Activated T-cell treated with anti-CD3 and anti-CD28 coated beads, Interleukin-2, amount 50 U/mL, for 4 hours (primary cell): ENCODE results near the gene OTUD3. TPM values are rescaled to one million over a fixed set of nuclear protein-coding genes. Genes with fewer than 3 reads are reported as not detected.
"Not testable (repeated sequence)": the region's sequence is repeated elsewhere in the genome, so short reads cannot be mapped to it uniquely, and the experiment has no call there.

ENCODE experiments used
- ATAC-seq, 2 donors: fragments of 200-7000 bp; cut with Tn5 transposase; one replicate each; pipeline ENCODE4 v1.10.0; 2021
- DNase-seq: peaks from one replicate; pipeline ENCODE4 v3.0.0-alpha.2; 2020
- H3K27me3 Mint-ChIP-seq: one replicate; pipeline ENCODE4 v1.8.0; 2021; ENCODE audit warnings: low read depth, mixed read lengths
- H3K36me3 Mint-ChIP-seq: one replicate; pipeline ENCODE4 v1.8.0; 2022; ENCODE audit warnings: mixed read lengths; ENCODE audit not compliant: insufficient read depth
- H3K4me1 Mint-ChIP-seq: one replicate; pipeline ENCODE4 v1.8.0; 2021; ENCODE audit warnings: low read depth, mixed read lengths
- H3K4me3 Mint-ChIP-seq: one replicate; pipeline ENCODE4 v1.8.0; 2021; ENCODE audit warnings: mild to moderate bottlenecking, moderate library complexity, mixed read lengths
- H3K9me3 Mint-ChIP-seq: one replicate; pipeline ENCODE4 v1.8.0; 2021; ENCODE audit warnings: mixed read lengths
- total RNA-seq, 3 donors: library from RNA; stranded (reverse); gene quantifications; one replicate each; pipeline ENCODE4 v1.2.1, GENCODE V29; 2021

OTUD3 gene
- total RNA-seq, 3 donors from 2014 or later: 6.1 to 8.2 (median 7.2) TPM

GRCh38 chr1:19860418-19860817 is 21.8 kb upstream of the OTUD3 start:
- H3K4me3 Mint-ChIP-seq: no peak overlapping the region
- no peaks in the 10 kb centered on the region for H3K4me1 Mint-ChIP-seq
- no peaks in the 10 kb centered on the region for H3K36me3 Mint-ChIP-seq
- peaks cover 6% of the 10 kb centered on the region for H3K9me3 Mint-ChIP-seq
- ATAC-seq: no peak
- no peak for DNase-seq
- H3K27me3 Mint-ChIP-seq: peaks cover 44% of the 10 kb centered on the region

- DNase-seq (no peak), ATAC-seq (no peak)
- Mint-ChIP-seq H3K27me3 (peaks cover 46% of the 10 kb centered on the region), H3K4me1 (no peaks in the 10 kb centered on the region), H3K4me3 (no peak overlapping the region), H3K36me3 (no peaks in the 10 kb centered on the region), H3K9me3 (peaks cover 6% of the 10 kb centered on the region)
Measured at GRCh38 chr1:19861034-19861433, 21.2 kb upstream of the OTUD3 start.

GRCh38 chr1:19861842-19862530 is 20.2 kb upstream of the OTUD3 start:
- Mint-ChIP-seq H3K9me3 (peaks cover 6% of the 10 kb centered on the region), H3K36me3 (no peaks in the 10 kb centered on the region), H3K4me3 (no peak overlapping the region), H3K27me3 (peaks cover 44% of the 10 kb centered on the region), H3K4me1 (no peaks in the 10 kb centered on the region)
- ATAC-seq (no peak), DNase-seq (no peak)

GRCh38 chr1:19862944-19863343 is 19.3 kb upstream of the OTUD3 start:
- ATAC-seq: no peak
- peaks cover 6% of the 10 kb centered on the region for H3K9me3 Mint-ChIP-seq
- peaks cover 40% of the 10 kb centered on the region for H3K27me3 Mint-ChIP-seq
- no peaks in the 10 kb centered on the region for H3K36me3 Mint-ChIP-seq
- no peaks in the 10 kb centered on the region for H3K4me1 Mint-ChIP-seq
- no peak overlapping the region for H3K4me3 Mint-ChIP-seq
- no peak for DNase-seq

- Mint-ChIP-seq H3K9me3 (peaks cover 6% of the 10 kb centered on the region), H3K4me1 (no peaks in the 10 kb centered on the region), H3K36me3 (no peaks in the 10 kb centered on the region), H3K4me3 (no peak overlapping the region), H3K27me3 (peaks cover 42% of the 10 kb centered on the region)
- no peak for ATAC-seq
- no peak for DNase-seq
Measured at GRCh38 chr1:19864570-19865160, 17.5 kb upstream of the OTUD3 start.

GRCh38 chr1:19866029-19866428 is 16.2 kb upstream of the OTUD3 start:
- Mint-ChIP-seq H3K27me3 (peaks cover 38% of the 10 kb centered on the region), H3K4me1 (no peaks in the 10 kb centered on the region), H3K4me3 (no peak overlapping the region), H3K36me3 (no peaks in the 10 kb centered on the region), H3K9me3 (peaks cover 6% of the 10 kb centered on the region)
- DNase-seq (no peak), ATAC-seq (no peak)

GRCh38 chr1:19866758-19867157 is 15.4 kb upstream of the OTUD3 start:
- Mint-ChIP-seq H3K36me3 (no peaks in the 10 kb centered on the region), H3K4me3 (no peak overlapping the region), H3K9me3 (peaks cover 6% of the 10 kb centered on the region), H3K4me1 (no peaks in the 10 kb centered on the region), H3K27me3 (peaks cover 38% of the 10 kb centered on the region)
- ATAC-seq (no peak), DNase-seq (no peak)

GRCh38 chr1:19868575-19868974 is 13.6 kb upstream of the OTUD3 start:
- peaks cover 36% of the 10 kb centered on the region for H3K27me3 Mint-ChIP-seq
- DNase-seq, H3K4me1 Mint-ChIP-seq: not testable (repeated sequence)

GRCh38 chr1:19869453-19869852 is 12.7 kb upstream of the OTUD3 start:
- not testable (repeated sequence) for ATAC-seq, H3K36me3 Mint-ChIP-seq, H3K4me1 Mint-ChIP-seq, H3K4me3 Mint-ChIP-seq, H3K9me3 Mint-ChIP-seq, DNase-seq
- H3K27me3 Mint-ChIP-seq: peaks cover 30% of the 10 kb centered on the region

More at GRCh38 chr1:19868575-19868974, 13.6 kb upstream of the OTUD3 start:
- not testable (repeated sequence) for H3K9me3 Mint-ChIP-seq, H3K36me3 Mint-ChIP-seq, ATAC-seq, H3K4me3 Mint-ChIP-seq

- H3K36me3 Mint-ChIP-seq: no peaks in the 10 kb centered on the region
- no peak for DNase-seq
- H3K27me3 Mint-ChIP-seq: peaks cover 27% of the 10 kb centered on the region
- ATAC-seq: no peak
- no peaks in the 10 kb centered on the region for H3K4me1 Mint-ChIP-seq
- no peaks in the 10 kb centered on the region for H3K9me3 Mint-ChIP-seq
- no peak overlapping the region for H3K4me3 Mint-ChIP-seq
Measured at GRCh38 chr1:19869929-19870328, 12.3 kb upstream of the OTUD3 start.

GRCh38 chr1:19872190-19872589 is 10.0 kb upstream of the OTUD3 start:
- ATAC-seq: no peak
- Mint-ChIP-seq H3K27me3 (peaks cover 34% of the 10 kb centered on the region), H3K4me3 (no peak overlapping the region), H3K4me1 (no peaks in the 10 kb centered on the region), H3K9me3 (no peaks in the 10 kb centered on the region), H3K36me3 (no peaks in the 10 kb centered on the region)
- DNase-seq: no peak

GRCh38 chr1:19877181-19877750 is 4.9 kb upstream of the OTUD3 start:
- ATAC-seq (no peak), DNase-seq (no peak)
- Mint-ChIP-seq H3K36me3 (no peaks in the 10 kb centered on the region), H3K9me3 (peaks cover 4% of the 10 kb centered on the region), H3K4me3 (no peak overlapping the region), H3K4me1 (peaks cover 3% of the 10 kb centered on the region), H3K27me3 (peaks cover 27% of the 10 kb centered on the region)

GRCh38 chr1:19877821-19878636 is 4.2 kb upstream of the OTUD3 start:
- ATAC-seq (no peak), DNase-seq (no peak)
- H3K36me3 Mint-ChIP-seq: no peaks in the 10 kb centered on the region
- peaks cover 25% of the 10 kb centered on the region for H3K27me3 Mint-ChIP-seq
- H3K4me1 Mint-ChIP-seq: peaks cover 5% of the 10 kb centered on the region
- no peak overlapping the region for H3K4me3 Mint-ChIP-seq
- H3K9me3 Mint-ChIP-seq: peaks cover 4% of the 10 kb centered on the region

GRCh38 chr1:19878637-19878985 is 3.6 kb upstream of the OTUD3 start:
- no peak for DNase-seq
- Mint-ChIP-seq H3K4me1 (peaks cover 11% of the 10 kb centered on the region), H3K27me3 (peaks cover 24% of the 10 kb centered on the region), H3K9me3 (peaks cover 4% of the 10 kb centered on the region), H3K36me3 (no peaks in the 10 kb centered on the region), H3K4me3 (no peak overlapping the region)
- no peak for ATAC-seq
